Mesenchymal stem cell (in vitro differentiated cells and primary cell): ENCODE measurements around the gene CAPN13.

Experiments
- DNase-seq: peaks from one replicate; pipeline ENCODE4 v3.0.0-alpha.2; 2013
- H2AFZ ChIP-seq: one replicate; pipeline ENCODE4 v1.6.1; 2013; ENCODE audit warnings: low read depth, mild to moderate bottlenecking, control low read depth, inconsistent platforms, low read length, moderate library complexity
- H2AK5ac ChIP-seq: 2 replicates; pipeline ENCODE4 v1.6.1; 2013; ENCODE audit warnings: low read length, moderate library complexity, mild to moderate bottlenecking, inconsistent platforms; ENCODE audit not compliant: severe bottlenecking
- H2BK120ac ChIP-seq: one replicate; pipeline ENCODE4 v1.6.1; 2013; ENCODE audit warnings: low read depth, mild to moderate bottlenecking, inconsistent platforms, low read length, moderate library complexity
- H2BK12ac ChIP-seq, 2 experiments: one replicate each; pipeline ENCODE4 v1.6.1; 2013; ENCODE audit warnings: inconsistent platforms in 2 of 2, low read length in 2 of 2, mild to moderate bottlenecking in 2 of 2, moderate library complexity in 2 of 2, control low read depth in 1 of 2
- H2BK15ac ChIP-seq: one replicate; pipeline ENCODE4 v1.6.1; 2013; ENCODE audit warnings: mild to moderate bottlenecking, low read depth, inconsistent platforms; ENCODE audit not compliant: poor library complexity, severe bottlenecking
- H2BK5ac ChIP-seq: 2 replicates; pipeline ENCODE4 v1.6.1; 2013; ENCODE audit warnings: low read depth, mild to moderate bottlenecking, low read length, control low read depth, inconsistent platforms; ENCODE audit not compliant: poor library complexity, severe bottlenecking
- H3K14ac ChIP-seq, 2 experiments: one replicate each; pipeline ENCODE4 v1.6.1; 2013; ENCODE audit warnings: inconsistent platforms in 2 of 2, low read length in 2 of 2, control low read depth in 1 of 2, mild to moderate bottlenecking in 1 of 2, moderate library complexity in 1 of 2
- H3K18ac ChIP-seq, 2 experiments: one replicate each; pipeline ENCODE4 v1.6.1; 2013; ENCODE audit warnings: inconsistent platforms in 2 of 2, low read length in 2 of 2, control low read depth in 1 of 2, low read depth in 1 of 2, mild to moderate bottlenecking in 1 of 2
- H3K23ac ChIP-seq, 2 experiments: one replicate each; pipeline ENCODE4 v1.6.1; 2013; ENCODE audit warnings: inconsistent platforms in 2 of 2, low read length in 2 of 2, mild to moderate bottlenecking in 2 of 2, moderate library complexity in 2 of 2, control low read depth in 1 of 2
- H3K27ac ChIP-seq: 2 replicates; pipeline ENCODE4 v1.5.1; 2013; ENCODE audit warnings: mild to moderate bottlenecking, moderate library complexity, low read length, control low read depth, inconsistent platforms; ENCODE audit not compliant: poor library complexity, severe bottlenecking
- H3K27me3 ChIP-seq, 2 experiments: 2 replicates each; pipeline versions ENCODE4 v1.6.1 to v1.7.0; 2013; ENCODE audit warnings: low read length in 2 of 2, mild to moderate bottlenecking in 2 of 2, moderate library complexity in 2 of 2, control low read depth in 1 of 2, inconsistent platforms in 1 of 2; ENCODE audit not compliant: control insufficient read depth in 1 of 2, insufficient read depth in 1 of 2
- H3K36me3 ChIP-seq, 2 experiments: 2 replicates each; pipeline versions ENCODE4 v1.6.1 to v1.7.0; 2013; ENCODE audit warnings: low read length in 2 of 2, control low read depth in 1 of 2, inconsistent platforms in 1 of 2, low read depth in 1 of 2, mild to moderate bottlenecking in 1 of 2; ENCODE audit not compliant: insufficient read depth in 2 of 2, control insufficient read depth in 1 of 2
- H3K4ac ChIP-seq, 2 experiments: one replicate each; pipeline ENCODE4 v1.6.1; 2013; ENCODE audit warnings: inconsistent platforms in 2 of 2, low read length in 2 of 2, mild to moderate bottlenecking in 2 of 2, moderate library complexity in 2 of 2, control low read depth in 1 of 2, low read depth in 1 of 2
- H3K4me1 ChIP-seq: 2 replicates; pipeline ENCODE4 v1.6.1; 2013; ENCODE audit warnings: low read depth, low read length, control low read depth; ENCODE audit not compliant: control insufficient read depth, insufficient read depth
- H3K4me2 ChIP-seq: 2 replicates; pipeline ENCODE4 v1.6.1; 2013; ENCODE audit warnings: low read length, mild to moderate bottlenecking, inconsistent platforms; ENCODE audit not compliant: poor library complexity, severe bottlenecking
- H3K4me3 ChIP-seq, 2 experiments: 2 replicates each; pipeline versions ENCODE4 v1.5.1 to v1.7.0; 2013; ENCODE audit warnings: low read length in 2 of 2, mild to moderate bottlenecking in 2 of 2, control low read depth in 1 of 2, low read depth in 1 of 2; ENCODE audit not compliant: insufficient read depth in 1 of 2
- H3K79me1 ChIP-seq: replicated peaks from 2 replicates; pipeline ENCODE4 v1.6.1; 2013; ENCODE audit warnings: mild to moderate bottlenecking, control low read depth, low read length, inconsistent platforms; ENCODE audit not compliant: poor library complexity, severe bottlenecking
- H3K9ac ChIP-seq: 2 replicates; pipeline ENCODE4 v1.7.0; 2013; ENCODE audit warnings: mild to moderate bottlenecking, low read length, moderate library complexity
- H3K9me3 ChIP-seq: 2 replicates; pipeline ENCODE4 v1.7.0; 2013; ENCODE audit warnings: mild to moderate bottlenecking, low read length; ENCODE audit not compliant: control insufficient read depth
- H4K8ac ChIP-seq: one replicate; pipeline ENCODE4 v1.6.1; 2013; ENCODE audit warnings: inconsistent platforms, mild to moderate bottlenecking, low read length, moderate library complexity
- H4K91ac ChIP-seq: one replicate; pipeline ENCODE4 v1.6.1; 2013; ENCODE audit warnings: mild to moderate bottlenecking, low read length, inconsistent platforms
- WGBS: methylation state at CpG from one replicate; pipeline ENCODE4 v1.1.7; 2013; ENCODE audit warnings: mixed read lengths; 5-methylcytosine and 5-hydroxymethylcytosine counted together

CAPN13 gene

GRCh38 chr2:30691948-30692828 is 115.1 kb downstream of the CAPN13 start:
- Histone ChIP-seq H3K23ac (no peak overlapping the region), H3K36me3 (no peaks in the 10 kb centered on the region)

GRCh38 chr2:30691091-30691947 is 115.9 kb downstream of the CAPN13 start:
- Histone ChIP-seq H2BK120ac (no peak overlapping the region), H4K8ac (no peak overlapping the region), H3K18ac (no peak overlapping the region), H3K4me3 (no peak overlapping the region), H3K23ac (no peak overlapping the region), H2BK5ac (no peak overlapping the region), H3K27ac (no peak overlapping the region), H2AK5ac (no peak overlapping the region), H3K4me2 (no peak overlapping the region), H3K4me1 (no peaks in the 10 kb centered on the region), H3K36me3 (no peaks in the 10 kb centered on the region), H3K27me3 (peaks cover 4 to 10% of the 10 kb centered on the region in 2 experiments), H3K14ac (no peak overlapping the region), H2AFZ (no peak overlapping the region), H3K4ac (no peak overlapping the region), H3K79me1 (no peaks in the 10 kb centered on the region), H4K91ac (no peak overlapping the region), H2BK12ac (no peak overlapping the region), H3K9me3 (no peaks in the 10 kb centered on the region), H2BK15ac (no peak overlapping the region), H3K9ac (no peak overlapping the region)
- 89% methylated on average over 7 of the region's 7 CpGs for WGBS
- DNase-seq = no peak

More at GRCh38 chr2:30691948-30692828, 115.1 kb downstream of the CAPN13 start:
- H3K4ac ChIP-seq = no peak overlapping the region
- peak overlapping the region in 1 of 2 experiments; percentile 31 for H2BK12ac ChIP-seq
- no peak overlapping the region for H2BK120ac ChIP-seq
- 90% methylated on average over 16 of the region's 16 CpGs for WGBS
- H4K8ac ChIP-seq = no peak overlapping the region
- H2BK5ac ChIP-seq = no peak overlapping the region
- no peak overlapping the region for H3K18ac ChIP-seq
- H3K9ac ChIP-seq = no peak overlapping the region
- no peak overlapping the region for H4K91ac ChIP-seq
- H2BK15ac ChIP-seq = no peak overlapping the region
- no peak overlapping the region for H3K4me3 ChIP-seq
- H3K9me3 ChIP-seq = no peaks in the 10 kb centered on the region
- H3K79me1 ChIP-seq = no peaks in the 10 kb centered on the region
- H2AK5ac ChIP-seq = no peak overlapping the region
- no peak overlapping the region for H2AFZ ChIP-seq
- no peak overlapping the region for H3K27ac ChIP-seq
- H3K4me2 ChIP-seq = no peak overlapping the region
- DNase-seq = peak; percentile 34
- H3K4me1 ChIP-seq = no peaks in the 10 kb centered on the region
- peaks cover 4 to 10% of the 10 kb centered on the region in 2 experiments for H3K27me3 ChIP-seq
- H3K14ac ChIP-seq = no peak overlapping the region

- Histone ChIP-seq H3K23ac (no peak overlapping the region), H3K4me1 (no peaks in the 10 kb centered on the region), H4K91ac (peak overlapping the region; percentile 11), H3K4me3 (no peak overlapping the region), H3K4me2 (no peak overlapping the region), H3K27ac (no peak overlapping the region), H3K36me3 (no peaks in the 10 kb centered on the region), H3K79me1 (no peaks in the 10 kb centered on the region), H3K9me3 (no peaks in the 10 kb centered on the region), H2AK5ac (no peak overlapping the region), H3K4ac (no peak overlapping the region), H3K18ac (no peak overlapping the region), H2AFZ (no peak overlapping the region), H3K14ac (peak overlapping the region in 1 of 2 experiments; percentile 3), H2BK120ac (no peak overlapping the region), H3K27me3 (peaks cover 0 to 7% of the 10 kb centered on the region in 2 experiments), H2BK15ac (no peak overlapping the region), H2BK12ac (peak overlapping the region in 1 of 2 experiments; percentile 81), H2BK5ac (no peak overlapping the region), H4K8ac (peak overlapping the region; percentile 67), H3K9ac (no peak overlapping the region)
- DNase-seq = no peak
- 92% methylated on average over 5 of the region's 5 CpGs for WGBS
Observed at GRCh38 chr2:30690126-30690561, 117.1 kb downstream of the CAPN13 start.
